IPS-18a (cell line): ENCODE measurements around the gene ICA1.

ENCODE experiments used
- H3K27ac ChIP-seq: one replicate; pipeline ENCODE4 v1.5.1; 2013; ENCODE audit warnings: low read length
- H3K27me3 ChIP-seq: one replicate; pipeline ENCODE4 v1.6.1; 2013; ENCODE audit warnings: mild to moderate bottlenecking, low read length; ENCODE audit not compliant: control insufficient read depth, insufficient read depth
- H3K36me3 ChIP-seq: one replicate; pipeline ENCODE4 v1.6.1; 2013; ENCODE audit warnings: low read depth, low read length; ENCODE audit not compliant: control insufficient read depth
- H3K4me1 ChIP-seq: one replicate; pipeline ENCODE4 v1.6.1; 2013; ENCODE audit warnings: low read depth, low read length; ENCODE audit not compliant: control insufficient read depth
- H3K4me3 ChIP-seq: one replicate; pipeline ENCODE4 v1.5.1; 2013; ENCODE audit warnings: low read length
- H3K9ac ChIP-seq: one replicate; pipeline ENCODE4 v1.6.1; 2013; ENCODE audit warnings: mild to moderate bottlenecking, low read length, moderate library complexity
- H3K9me3 ChIP-seq: one replicate; pipeline ENCODE4 v1.6.1; 2013; ENCODE audit warnings: low read depth, low read length; ENCODE audit not compliant: control insufficient read depth

The ICA1 gene

DNA sequence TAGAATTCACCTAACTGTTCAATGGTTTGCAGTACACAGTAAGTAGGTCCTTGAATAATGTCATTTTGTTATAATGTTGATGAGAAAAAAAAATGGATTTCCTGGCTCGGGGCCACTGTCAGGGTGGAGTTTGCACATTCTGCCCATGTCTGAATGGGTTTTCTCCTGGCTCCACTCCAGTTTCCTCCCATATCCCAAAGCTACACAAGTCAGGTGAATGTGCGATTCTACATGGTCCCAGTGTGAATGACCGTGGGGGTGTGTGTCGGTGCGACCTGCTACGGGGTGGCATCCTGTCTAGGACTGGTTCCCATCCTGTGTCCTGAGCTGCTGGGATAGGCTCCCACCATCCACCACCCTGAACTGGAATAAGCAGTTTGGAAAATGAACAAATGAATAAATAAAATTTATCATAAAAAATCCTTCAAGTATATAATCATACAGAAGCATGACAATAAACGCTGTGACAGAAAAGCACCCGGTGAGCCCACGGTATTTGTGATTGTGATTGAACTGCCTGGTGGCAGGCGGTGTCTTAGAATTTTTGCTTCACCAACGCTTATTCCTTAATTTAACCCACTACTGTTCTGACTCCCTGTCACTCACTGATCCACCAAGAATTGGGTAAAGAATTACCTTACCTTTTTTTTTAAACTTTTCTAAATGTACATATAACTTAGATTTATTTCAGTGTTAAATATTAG, 114.1 kb downstream of the ICA1 start:
- no peaks in the 10 kb centered on the region for H3K27me3 ChIP-seq
- no peak overlapping the region for H3K9ac ChIP-seq
- peaks cover 13% of the 10 kb centered on the region for H3K4me1 ChIP-seq

DNA sequence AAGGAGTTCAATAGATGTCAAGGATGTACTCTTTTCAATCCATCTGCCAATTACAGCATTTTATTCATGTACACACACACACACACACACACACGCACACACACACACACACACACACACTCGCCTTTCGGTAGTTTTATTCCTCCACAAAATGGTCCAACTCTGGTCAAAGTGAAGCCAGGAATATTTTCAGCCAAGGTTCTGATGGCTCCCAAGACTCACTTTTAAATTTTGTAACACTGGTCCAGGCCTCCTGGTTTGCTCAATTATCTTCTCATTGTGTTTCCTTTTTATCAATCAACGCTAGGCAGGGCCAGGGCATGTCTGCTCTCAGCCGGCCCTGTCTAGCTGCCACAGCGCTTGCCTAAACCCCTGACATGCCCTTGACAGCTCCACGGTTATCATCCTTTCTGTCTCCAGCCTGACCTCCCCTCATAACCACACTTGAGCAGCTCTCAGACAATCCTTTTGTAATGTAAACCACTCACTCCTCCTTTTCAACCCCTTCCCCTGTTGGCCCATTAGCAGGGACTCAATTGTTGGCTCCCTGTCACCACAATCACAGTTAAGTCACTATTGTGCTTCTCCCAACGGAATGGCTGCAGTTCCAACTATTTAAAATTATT, 115.1 kb downstream of the ICA1 start:
- H3K27ac ChIP-seq, result no peak overlapping the region
- no peaks in the 10 kb centered on the region for H3K27me3 ChIP-seq
- H3K4me3 ChIP-seq, result no peak overlapping the region
- no peak overlapping the region for H3K9ac ChIP-seq
- peaks cover 13% of the 10 kb centered on the region for H3K4me1 ChIP-seq
- no peaks in the 10 kb centered on the region for H3K9me3 ChIP-seq
- no peaks in the 10 kb centered on the region for H3K36me3 ChIP-seq

More for the DNA sequence above, 114.1 kb downstream of the ICA1 start:
- no peak overlapping the region for H3K27ac ChIP-seq
- no peaks in the 10 kb centered on the region for H3K9me3 ChIP-seq
- no peak overlapping the region for H3K4me3 ChIP-seq
- no peaks in the 10 kb centered on the region for H3K36me3 ChIP-seq

DNA sequence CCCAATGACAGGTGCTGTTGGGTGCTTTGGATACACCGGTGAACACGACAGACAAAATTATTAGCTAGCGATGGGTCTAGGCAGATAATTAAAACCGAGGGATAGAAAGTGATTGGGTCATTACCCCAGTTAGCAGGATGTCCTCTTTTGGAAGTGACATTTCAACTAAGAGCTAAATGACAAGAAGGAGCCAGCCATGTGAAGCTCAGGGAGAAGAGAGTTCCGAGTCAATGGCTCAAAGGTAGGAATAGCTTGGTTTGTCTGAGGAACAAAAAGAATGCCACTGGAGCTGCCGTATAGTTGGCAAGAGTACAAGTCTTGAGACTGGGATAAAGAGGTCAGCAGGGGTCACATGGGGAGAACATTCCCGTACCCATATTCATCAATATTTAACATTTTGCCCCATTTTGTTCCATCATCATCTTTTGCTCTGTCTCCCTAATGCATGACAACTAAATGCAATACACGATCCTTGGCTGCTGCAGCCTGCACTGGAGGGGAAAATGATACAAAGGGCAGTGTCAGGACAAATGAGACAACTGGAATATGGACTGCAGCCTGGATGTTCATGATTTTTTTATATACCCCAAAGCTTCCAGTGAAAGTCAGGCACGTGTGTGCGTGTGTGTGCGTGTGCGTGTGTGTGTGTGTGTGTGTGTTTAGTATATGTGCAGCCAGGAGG, 115.7 kb downstream of the ICA1 start:
- H3K9ac ChIP-seq, result no peak overlapping the region
- H3K9me3 ChIP-seq, result no peaks in the 10 kb centered on the region
- H3K36me3 ChIP-seq, result no peaks in the 10 kb centered on the region
- H3K4me3 ChIP-seq, result no peak overlapping the region
- H3K27me3 ChIP-seq, result no peaks in the 10 kb centered on the region
- H3K27ac ChIP-seq, result no peak overlapping the region
- H3K4me1 ChIP-seq, result peaks cover 13% of the 10 kb centered on the region

DNA sequence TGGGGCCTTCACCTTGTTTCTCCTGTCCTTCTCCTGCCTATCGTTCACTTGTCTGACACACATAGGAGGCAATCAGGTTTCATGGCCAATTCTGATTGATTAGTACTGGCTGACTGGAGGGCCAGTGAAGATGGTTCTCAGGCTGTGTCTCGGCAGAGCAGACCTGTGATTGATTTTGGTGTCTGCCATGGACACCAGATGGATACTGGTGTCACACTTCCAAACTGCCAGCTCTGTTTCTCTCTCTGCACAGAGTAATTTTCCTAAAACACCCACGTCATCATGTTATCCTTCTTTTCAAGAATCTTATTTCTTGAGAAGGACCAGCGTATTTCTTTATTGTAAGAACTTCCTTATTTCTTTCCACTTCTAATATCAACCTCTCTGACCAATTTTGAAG, 117.1 kb downstream of the ICA1 start:
- Histone ChIP-seq H3K27me3 (no peaks in the 10 kb centered on the region), H3K36me3 (no peaks in the 10 kb centered on the region), H3K9me3 (no peaks in the 10 kb centered on the region), H3K27ac (no peak overlapping the region), H3K4me3 (no peak overlapping the region), H3K9ac (no peak overlapping the region), H3K4me1 (peaks cover 13% of the 10 kb centered on the region)

DNA sequence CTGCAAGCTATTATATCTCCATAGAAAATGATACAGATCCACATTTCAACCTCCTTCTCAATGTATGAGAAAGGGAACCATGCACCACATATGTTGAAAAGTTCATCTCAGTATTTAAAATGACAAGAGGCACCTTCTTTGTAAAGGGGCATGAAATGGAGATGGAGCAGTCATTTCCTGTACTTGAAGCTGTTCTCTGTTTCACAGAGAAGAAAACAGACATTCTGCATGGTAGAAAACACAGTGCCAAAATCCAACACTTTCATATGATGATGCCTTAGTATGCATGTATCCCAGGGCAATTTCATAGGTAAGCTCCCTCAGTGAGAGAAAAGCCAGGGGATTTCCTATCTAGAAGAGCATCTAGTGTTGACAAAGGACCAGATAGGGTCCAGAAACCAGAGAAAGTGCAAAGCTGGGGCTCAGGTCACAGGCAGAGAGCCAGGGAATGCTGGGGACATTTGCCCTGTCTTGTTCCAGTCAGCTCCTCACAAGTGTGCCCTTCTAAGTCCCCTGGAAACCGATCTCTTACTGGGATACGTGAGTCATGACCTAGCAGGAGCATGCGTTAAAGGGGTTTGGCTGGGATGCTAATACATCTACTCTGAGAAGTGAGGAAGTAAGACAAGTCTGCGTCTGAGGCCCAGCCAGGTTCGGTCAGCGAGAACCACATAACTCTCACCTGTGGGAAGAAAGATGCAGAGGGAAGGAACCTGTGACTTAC, 118.7 kb downstream of the ICA1 start:
- Histone ChIP-seq H3K9me3 (no peaks in the 10 kb centered on the region), H3K9ac (no peak overlapping the region), H3K36me3 (no peaks in the 10 kb centered on the region), H3K27ac (no peak overlapping the region), H3K27me3 (no peaks in the 10 kb centered on the region), H3K4me3 (no peak overlapping the region), H3K4me1 (peaks cover 13% of the 10 kb centered on the region)

DNA sequence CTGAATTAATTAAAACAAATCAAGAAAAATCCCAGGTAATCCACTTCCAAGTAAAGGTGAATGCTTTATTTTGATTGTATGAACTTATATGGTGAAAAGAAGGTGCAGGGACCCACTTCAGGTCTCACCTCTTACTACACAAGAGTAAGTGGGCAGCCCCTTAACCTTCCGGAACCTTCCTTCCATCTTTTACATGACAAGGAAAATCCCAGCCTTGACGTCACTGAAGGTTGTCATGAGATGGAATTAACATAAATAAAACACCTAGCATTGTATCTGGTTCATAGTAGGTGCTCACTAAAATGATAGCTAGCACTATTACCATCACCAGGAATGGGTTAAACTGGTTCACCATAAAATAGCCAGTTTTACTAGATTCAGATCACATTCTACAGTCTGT, 119.5 kb downstream of the ICA1 start:
- Histone ChIP-seq H3K4me1 (peaks cover 9% of the 10 kb centered on the region), H3K4me3 (no peak overlapping the region), H3K9ac (no peak overlapping the region), H3K36me3 (no peaks in the 10 kb centered on the region), H3K27me3 (no peaks in the 10 kb centered on the region), H3K27ac (no peak overlapping the region), H3K9me3 (no peaks in the 10 kb centered on the region)

DNA sequence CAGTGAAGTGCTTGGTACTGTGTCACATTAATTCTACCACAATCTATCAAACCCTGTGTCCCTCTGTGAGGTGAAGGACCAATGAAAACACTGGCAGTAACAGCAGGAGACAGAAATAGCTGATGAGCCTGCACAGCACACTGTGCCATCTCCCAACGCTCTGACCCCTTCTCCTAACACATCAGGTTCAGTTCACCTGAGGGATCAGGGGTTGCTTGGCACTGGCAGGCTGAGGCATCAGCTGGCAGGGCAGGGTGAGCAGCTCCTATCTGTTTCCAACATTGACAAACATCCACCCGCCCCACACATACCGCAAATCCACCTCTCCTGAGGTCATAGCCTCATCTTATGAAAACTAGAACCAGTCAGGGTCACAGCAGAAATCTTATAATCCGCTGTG, 120.9 kb downstream of the ICA1 start:
- Histone ChIP-seq H3K27me3 (no peaks in the 10 kb centered on the region), H3K9ac (no peak overlapping the region), H3K27ac (no peak overlapping the region), H3K4me3 (no peak overlapping the region), H3K4me1 (no peaks in the 10 kb centered on the region), H3K9me3 (no peaks in the 10 kb centered on the region), H3K36me3 (no peaks in the 10 kb centered on the region)

DNA sequence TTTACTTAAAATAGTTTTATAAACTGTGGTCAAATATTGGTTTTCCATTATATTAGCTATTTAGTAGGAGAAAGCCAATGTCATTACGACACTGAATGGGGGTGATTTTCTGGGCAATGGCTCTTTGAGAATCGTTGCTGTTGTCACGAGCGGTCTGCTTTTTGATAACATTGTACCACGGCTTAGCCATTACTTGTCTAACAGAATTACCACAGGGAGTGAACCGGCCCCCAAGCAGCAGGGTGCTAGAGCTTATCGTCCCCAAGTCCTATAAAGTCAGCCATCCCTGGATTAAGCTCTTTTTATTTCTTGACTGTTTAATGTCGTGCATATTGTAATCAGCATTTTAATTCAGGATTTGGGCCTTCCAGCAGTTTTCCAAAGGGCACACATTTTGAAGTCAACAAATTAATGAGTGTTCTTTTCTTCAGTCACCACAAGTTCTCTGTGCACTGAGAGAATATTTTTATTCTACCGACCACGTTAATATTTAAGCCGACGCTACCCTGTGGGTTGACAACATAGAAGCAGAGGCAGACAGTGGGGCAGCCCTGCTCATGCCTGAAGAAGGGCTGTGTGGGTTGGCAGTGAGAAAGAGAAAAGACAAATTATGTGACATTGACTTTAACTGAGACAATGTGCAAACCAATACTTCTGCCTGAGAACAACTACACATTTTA, 125.8 kb downstream of the ICA1 start:
- H3K9ac ChIP-seq, result no peak overlapping the region
- no peaks in the 10 kb centered on the region for H3K4me1 ChIP-seq
- no peak overlapping the region for H3K4me3 ChIP-seq
- H3K36me3 ChIP-seq, result no peaks in the 10 kb centered on the region
- no peak overlapping the region for H3K27ac ChIP-seq
- no peaks in the 10 kb centered on the region for H3K27me3 ChIP-seq
- no peaks in the 10 kb centered on the region for H3K9me3 ChIP-seq

DNA sequence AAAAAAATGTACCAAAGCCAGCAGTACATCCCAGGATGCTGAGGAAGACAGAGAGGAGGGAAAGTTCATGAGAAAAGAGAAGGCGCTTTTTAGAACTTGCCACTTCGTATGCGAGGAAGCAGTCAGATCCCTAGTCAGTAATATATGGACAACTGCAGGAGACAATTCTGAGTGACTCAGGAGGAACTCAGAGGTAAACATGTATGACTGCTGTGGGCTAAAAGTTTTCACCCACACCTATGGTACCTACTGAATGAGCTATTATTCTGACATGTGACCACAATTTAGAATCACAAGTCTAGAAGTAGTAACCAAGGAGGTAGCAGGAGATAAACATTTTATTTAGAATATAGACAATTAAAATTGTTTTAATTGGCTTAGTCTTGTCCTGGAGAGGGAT, 126.5 kb downstream of the ICA1 start:
- H3K9ac ChIP-seq, result no peak overlapping the region
- H3K4me3 ChIP-seq, result no peak overlapping the region
- H3K4me1 ChIP-seq, result no peaks in the 10 kb centered on the region
- H3K27ac ChIP-seq, result no peak overlapping the region
- H3K27me3 ChIP-seq, result no peaks in the 10 kb centered on the region
- H3K36me3 ChIP-seq, result no peaks in the 10 kb centered on the region
- no peaks in the 10 kb centered on the region for H3K9me3 ChIP-seq

DNA sequence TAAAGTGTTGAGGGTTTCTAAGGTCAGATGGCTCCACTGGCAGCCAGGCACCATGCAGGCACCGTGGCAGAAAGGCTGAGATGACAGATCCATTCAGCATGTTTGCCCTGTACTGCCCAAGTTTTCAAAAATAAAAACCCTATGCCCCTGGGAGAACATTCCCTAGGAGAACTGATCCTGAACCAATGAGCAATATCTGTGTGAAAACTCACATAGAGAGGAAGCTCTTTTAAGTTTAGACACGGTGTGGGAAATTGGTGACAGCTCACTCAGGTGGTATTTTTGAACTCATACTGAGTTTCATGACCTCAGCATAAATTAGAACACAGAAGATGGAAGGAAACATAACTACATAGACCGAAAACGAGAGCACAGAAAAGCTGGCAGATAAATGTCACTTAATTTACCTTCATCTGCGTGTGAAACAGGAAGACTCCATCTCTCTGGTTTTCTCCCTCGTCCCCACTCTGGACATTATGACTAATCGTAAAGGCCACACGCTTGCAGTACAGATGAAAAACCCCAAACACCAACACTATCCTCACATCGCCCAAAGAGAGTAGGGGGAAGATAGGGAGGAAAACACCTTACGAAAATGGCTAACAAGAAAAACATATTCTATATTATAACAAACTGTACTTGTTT, 127.8 kb downstream of the ICA1 start:
- Histone ChIP-seq H3K27ac (no peak overlapping the region), H3K9ac (no peak overlapping the region)

More for the DNA sequence above, 127.8 kb downstream of the ICA1 start:
- Histone ChIP-seq H3K4me1 (no peaks in the 10 kb centered on the region), H3K27me3 (no peaks in the 10 kb centered on the region), H3K4me3 (no peak overlapping the region), H3K36me3 (no peaks in the 10 kb centered on the region), H3K9me3 (no peaks in the 10 kb centered on the region)
